Measurements from ENCODE around the gene KRT81.
"Not testable (repeated sequence)": the region's sequence is repeated elsewhere in the genome, so short reads cannot be mapped to it uniquely, and the experiment has no call there.

Gene KRT81

DNA sequence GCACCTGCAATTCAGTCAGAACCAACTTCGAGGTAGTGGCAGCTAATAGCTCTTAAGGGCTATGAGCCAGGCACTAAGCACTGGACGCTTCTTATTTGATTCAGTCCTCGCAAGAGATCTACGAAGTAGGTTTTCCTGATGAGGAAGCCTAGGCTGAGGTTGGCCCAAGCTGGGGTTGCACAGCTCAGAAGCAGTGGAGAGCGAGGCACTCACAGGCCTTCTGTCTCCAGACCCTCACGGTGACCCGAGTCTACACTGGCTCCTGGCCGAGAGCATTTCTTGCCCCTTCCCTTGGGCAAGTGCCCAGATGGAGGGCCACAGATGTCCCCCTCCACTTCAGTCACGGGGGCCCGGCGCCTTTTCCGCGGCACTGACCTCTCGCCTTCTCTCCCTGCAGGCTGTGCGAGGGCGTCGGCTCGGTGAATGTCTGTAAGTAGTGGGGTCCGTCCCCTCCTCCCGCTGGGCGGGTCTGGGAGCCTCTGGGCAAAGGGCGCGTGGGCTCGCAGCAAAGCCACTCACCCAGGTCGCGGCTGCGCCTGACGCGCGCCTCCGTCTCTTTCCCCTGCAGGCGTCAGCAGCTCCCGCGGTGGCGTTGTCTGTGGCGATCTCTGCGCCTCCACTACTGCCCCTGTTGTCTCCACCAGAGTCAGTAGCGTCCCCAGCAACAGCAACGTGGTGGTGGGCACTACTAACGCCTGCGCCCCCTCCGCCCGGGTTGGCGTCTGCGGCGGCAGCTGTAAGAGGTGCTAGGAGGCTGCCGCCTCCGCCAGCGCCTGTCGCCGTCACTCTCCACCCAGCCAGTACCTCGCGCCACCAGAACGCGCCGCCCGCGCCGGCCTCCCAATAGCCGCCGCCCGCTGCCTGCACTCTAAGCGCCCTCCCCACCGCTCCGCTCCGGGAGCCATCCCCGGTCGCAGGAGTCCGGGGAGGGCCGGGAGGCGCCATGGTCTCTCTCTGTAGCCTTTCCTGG is 16.8 kb upstream of the KRT81 start:
- H3K4me3 ChIP-seq (ENCODE audit: low read depth, low read length, poor library complexity, severe bottlenecking) = no peak overlapping the region
- TF ChIP-seq, protein P1, sequence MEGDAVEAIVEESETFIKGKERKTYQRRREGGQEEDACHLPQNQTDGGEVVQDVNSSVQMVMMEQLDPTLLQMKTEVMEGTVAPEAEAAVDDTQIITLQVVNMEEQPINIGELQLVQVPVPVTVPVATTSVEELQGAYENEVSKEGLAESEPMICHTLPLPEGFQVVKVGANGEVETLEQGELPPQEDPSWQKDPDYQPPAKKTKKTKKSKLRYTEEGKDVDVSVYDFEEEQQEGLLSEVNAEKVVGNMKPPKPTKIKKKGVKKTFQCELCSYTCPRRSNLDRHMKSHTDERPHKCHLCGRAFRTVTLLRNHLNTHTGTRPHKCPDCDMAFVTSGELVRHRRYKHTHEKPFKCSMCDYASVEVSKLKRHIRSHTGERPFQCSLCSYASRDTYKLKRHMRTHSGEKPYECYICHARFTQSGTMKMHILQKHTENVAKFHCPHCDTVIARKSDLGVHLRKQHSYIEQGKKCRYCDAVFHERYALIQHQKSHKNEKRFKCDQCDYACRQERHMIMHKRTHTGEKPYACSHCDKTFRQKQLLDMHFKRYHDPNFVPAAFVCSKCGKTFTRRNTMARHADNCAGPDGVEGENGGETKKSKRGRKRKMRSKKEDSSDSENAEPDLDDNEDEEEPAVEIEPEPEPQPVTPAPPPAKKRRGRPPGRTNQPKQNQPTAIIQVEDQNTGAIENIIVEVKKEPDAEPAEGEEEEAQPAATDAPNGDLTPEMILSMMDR (IDR thresholded peaks at IDR 0.05; ENCODE audit: low read length) = no peak
- TF ChIP-seq EZH2 (IDR thresholded peaks at IDR 0.05; ENCODE audit: borderline replicate concordance, low read length) = no peak
- H3K9me3 ChIP-seq (ENCODE audit: low read length) = no peaks in the 10 kb centered on the region
- H3K4me1 ChIP-seq (ENCODE audit: insufficient read depth, low read length, severe bottlenecking) = no peaks in the 10 kb centered on the region
- no peaks in the 10 kb centered on the region for H3K9me2 ChIP-seq (ENCODE audit: low read depth, low read length)
- no peak overlapping the region for H3K27ac ChIP-seq (ENCODE audit: low read depth, low read length, poor library complexity, severe bottlenecking)
- no peaks in the 10 kb centered on the region for H3K27me3 ChIP-seq (ENCODE audit: insufficient read depth, low read length)
- no peaks in the 10 kb centered on the region for H3K79me2 ChIP-seq (ENCODE audit: insufficient read depth, low read length)
- H3K4me2 ChIP-seq (ENCODE audit: low read length) = no peak overlapping the region
- no peak overlapping the region for H2AFZ ChIP-seq (ENCODE audit: low read length)
- no peaks in the 10 kb centered on the region for H3F3A ChIP-seq (ENCODE audit: insufficient read depth, low read length)
- H3K36me3 ChIP-seq (ENCODE audit: insufficient read depth, low read length) = no peaks in the 10 kb centered on the region
- no peaks in the 10 kb centered on the region for H4K20me1 ChIP-seq (ENCODE audit: insufficient read depth, low read length)
- no peak overlapping the region for H3K9ac ChIP-seq (ENCODE audit: low read length)

DNA sequence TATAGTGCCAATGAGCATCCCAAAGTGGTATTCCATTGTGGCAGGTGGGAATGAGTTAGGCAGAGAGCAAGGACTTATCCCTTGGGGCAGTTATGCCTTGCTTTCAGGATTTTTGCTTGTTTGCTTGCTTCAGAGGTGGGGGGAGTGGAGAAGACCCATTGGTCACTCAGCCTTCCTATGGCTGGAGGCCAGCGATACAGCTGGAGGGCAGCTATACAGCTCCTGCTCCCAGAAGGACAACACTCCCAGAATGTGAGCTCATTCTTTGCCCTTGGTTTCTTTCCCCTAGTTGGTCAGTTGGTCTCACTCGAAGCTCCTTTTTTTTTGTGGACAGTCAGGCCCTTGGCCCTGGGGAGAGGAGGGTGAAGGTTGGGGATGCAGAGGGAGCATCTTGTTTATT is 15.4 kb upstream of the KRT81 start:
- no peaks in the 10 kb centered on the region for H3K36me3 ChIP-seq (ENCODE audit: insufficient read depth, low read length)
- no peak overlapping the region for H3K9ac ChIP-seq (ENCODE audit: low read length)
- no peaks in the 10 kb centered on the region for H3F3A ChIP-seq (ENCODE audit: insufficient read depth, low read length)
- TF ChIP-seq, protein P1 (IDR thresholded peaks at IDR 0.05; ENCODE audit: low read length) = no peak
- no peaks in the 10 kb centered on the region for H4K20me1 ChIP-seq (ENCODE audit: insufficient read depth, low read length)
- no peak overlapping the region for H2AFZ ChIP-seq (ENCODE audit: low read length)
- H3K27me3 ChIP-seq (ENCODE audit: insufficient read depth, low read length) = no peaks in the 10 kb centered on the region
- H3K27ac ChIP-seq (ENCODE audit: low read depth, low read length, poor library complexity, severe bottlenecking) = no peak overlapping the region
- no peak overlapping the region for H3K4me2 ChIP-seq (ENCODE audit: low read length)
- no peaks in the 10 kb centered on the region for H3K79me2 ChIP-seq (ENCODE audit: insufficient read depth, low read length)
- no peaks in the 10 kb centered on the region for H3K9me3 ChIP-seq (ENCODE audit: low read length)
- no peaks in the 10 kb centered on the region for H3K4me1 ChIP-seq (ENCODE audit: insufficient read depth, low read length, severe bottlenecking)
- no peaks in the 10 kb centered on the region for H3K9me2 ChIP-seq (ENCODE audit: low read depth, low read length)
- no peak overlapping the region for H3K4me3 ChIP-seq (ENCODE audit: low read depth, low read length, poor library complexity, severe bottlenecking)

DNA sequence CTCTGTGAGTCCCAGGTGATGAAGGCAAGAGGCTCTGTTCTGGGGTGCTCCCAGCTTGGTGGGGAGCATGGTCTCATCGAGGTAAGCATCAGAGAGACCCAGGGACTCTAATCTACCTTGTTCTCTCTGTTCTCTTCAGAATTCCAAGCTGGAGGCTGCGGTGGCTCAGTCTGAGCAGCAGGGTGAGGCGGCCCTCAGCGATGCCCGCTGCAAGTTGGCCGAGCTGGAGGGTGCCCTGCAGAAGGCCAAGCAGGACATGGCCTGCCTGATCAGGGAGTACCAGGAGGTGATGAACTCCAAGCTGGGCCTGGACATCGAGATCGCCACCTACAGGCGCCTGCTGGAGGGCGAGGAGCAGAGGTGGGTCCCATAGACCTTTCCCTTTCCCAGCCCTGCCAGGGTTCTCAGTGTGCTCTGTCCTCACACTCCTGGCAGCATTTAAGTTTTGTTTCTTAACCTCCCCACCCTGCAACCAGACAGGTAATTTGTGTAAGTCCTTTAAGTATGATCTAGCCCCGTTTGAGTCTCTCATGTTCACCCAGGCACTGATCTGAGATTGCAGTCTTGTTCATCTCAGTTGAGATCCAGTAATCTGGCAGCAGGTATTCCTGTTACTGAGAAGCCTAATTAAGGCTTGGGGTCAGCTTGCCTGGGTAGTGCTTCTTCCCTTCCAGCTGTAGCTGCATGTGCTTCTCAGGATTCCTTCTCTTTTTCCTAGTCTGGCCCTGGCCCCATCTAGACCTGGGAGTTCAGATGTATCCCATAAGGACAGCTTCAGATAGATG is 14.8 kb upstream of the KRT81 start:
- no peak overlapping the region for H3K27ac ChIP-seq (ENCODE audit: low read depth, low read length, poor library complexity, severe bottlenecking)
- no peaks in the 10 kb centered on the region for H3F3A ChIP-seq (ENCODE audit: insufficient read depth, low read length)
- H3K4me2 ChIP-seq (ENCODE audit: low read length) = no peak overlapping the region
- H3K4me3 ChIP-seq (ENCODE audit: low read depth, low read length, poor library complexity, severe bottlenecking) = no peak overlapping the region
- H4K20me1 ChIP-seq (ENCODE audit: insufficient read depth, low read length) = no peaks in the 10 kb centered on the region
- TF ChIP-seq, protein P1 (IDR thresholded peaks at IDR 0.05; ENCODE audit: low read length) = peak; percentile 37; the same call in 1 of the 2 replicates
- TF ChIP-seq EZH2 (IDR thresholded peaks at IDR 0.05; ENCODE audit: borderline replicate concordance, low read length) = no peak
- H3K9me3 ChIP-seq (ENCODE audit: low read length) = no peaks in the 10 kb centered on the region
- H3K36me3 ChIP-seq (ENCODE audit: insufficient read depth, low read length) = no peaks in the 10 kb centered on the region
- no peaks in the 10 kb centered on the region for H3K4me1 ChIP-seq (ENCODE audit: insufficient read depth, low read length, severe bottlenecking)
- no peak overlapping the region for H3K9ac ChIP-seq (ENCODE audit: low read length)
- H3K79me2 ChIP-seq (ENCODE audit: insufficient read depth, low read length) = no peaks in the 10 kb centered on the region
- no peak overlapping the region for H2AFZ ChIP-seq (ENCODE audit: low read length)
- no peaks in the 10 kb centered on the region for H3K9me2 ChIP-seq (ENCODE audit: low read depth, low read length)
- H3K27me3 ChIP-seq (ENCODE audit: insufficient read depth, low read length) = no peaks in the 10 kb centered on the region

DNA sequence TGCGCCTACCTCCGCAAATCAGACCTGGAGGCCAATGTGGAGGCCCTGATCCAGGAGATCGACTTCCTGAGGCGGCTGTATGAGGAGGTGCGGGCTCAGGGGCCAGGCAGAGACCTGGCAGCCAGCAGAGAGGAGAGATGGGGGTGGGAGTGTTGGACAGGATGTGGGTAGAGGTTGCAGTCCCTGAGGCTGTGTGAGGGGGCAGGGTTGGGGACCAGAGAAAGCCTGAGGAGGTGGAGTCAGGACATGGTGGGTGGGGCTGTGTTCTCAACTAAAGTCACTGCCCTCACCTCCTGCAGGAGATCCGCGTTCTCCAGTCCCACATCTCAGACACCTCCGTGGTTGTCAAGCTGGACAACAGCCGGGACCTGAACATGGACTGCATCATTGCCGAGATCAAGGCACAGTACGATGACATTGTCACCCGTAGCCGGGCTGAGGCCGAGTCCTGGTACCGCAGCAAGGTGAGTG is 13.6 kb upstream of the KRT81 start:
- not testable (repeated sequence) for H4K20me1 ChIP-seq (ENCODE audit: insufficient read depth, low read length); H2AFZ ChIP-seq (ENCODE audit: low read length); H3K9ac ChIP-seq (ENCODE audit: low read length); H3K9me2 ChIP-seq (ENCODE audit: low read depth, low read length); H3K9me3 ChIP-seq (ENCODE audit: low read length); H3K4me3 ChIP-seq (ENCODE audit: low read depth, low read length, poor library complexity, severe bottlenecking); H3K27ac ChIP-seq (ENCODE audit: low read depth, low read length, poor library complexity, severe bottlenecking); H3F3A ChIP-seq (ENCODE audit: insufficient read depth, low read length); H3K4me1 ChIP-seq (ENCODE audit: insufficient read depth, low read length, severe bottlenecking); H3K27me3 ChIP-seq (ENCODE audit: insufficient read depth, low read length); H3K79me2 ChIP-seq (ENCODE audit: insufficient read depth, low read length); H3K36me3 ChIP-seq (ENCODE audit: insufficient read depth, low read length); H3K4me2 ChIP-seq (ENCODE audit: low read length)

Measured in OCI-LY1 (cell line).